Fibroblast of lung (primary cell): ENCODE data around the gene GLB1L. TPM values are rescaled to one million over a fixed set of nuclear protein-coding genes. Genes with fewer than 3 reads are reported as not detected.
A peak's percentile ranks its signal among the peaks of the same experiment; 100 is the strongest.

Experiments used
- DNase-seq, 2 donors: peaks; one replicate each; pipeline versions ENCODE4 v3.0.0 to v3.0.0-alpha.2; 2010; ENCODE audit warnings: low read depth in 2 of 2
- H2AFZ ChIP-seq: 2 replicates; pipeline ENCODE4 v1.5.1; 2012; ENCODE audit warnings: low read length, control low read depth, inconsistent platforms
- H3K27ac ChIP-seq: 2 replicates; pipeline ENCODE4 v1.5.1; 2011; ENCODE audit warnings: low read length, control low read depth; ENCODE audit not compliant: insufficient read depth
- H3K27me3 ChIP-seq: 2 replicates; pipeline ENCODE4 v1.5.1; 2011; ENCODE audit warnings: mild to moderate bottlenecking, low read length; ENCODE audit not compliant: control insufficient read depth, insufficient read depth
- H3K36me3 ChIP-seq: 2 replicates; pipeline ENCODE4 v1.5.1; 2011; ENCODE audit warnings: low read length; ENCODE audit not compliant: control insufficient read depth, insufficient read depth
- H3K4me1 ChIP-seq: 2 replicates; pipeline ENCODE4 v1.5.1; 2011; ENCODE audit warnings: low read length; ENCODE audit not compliant: control insufficient read depth, insufficient read depth; ENCODE audit errors: extremely low read depth
- H3K4me2 ChIP-seq: 2 replicates; pipeline ENCODE4 v1.5.1; 2011; ENCODE audit warnings: low read length, control low read depth; ENCODE audit not compliant: insufficient read depth; ENCODE audit errors: extremely low read depth
- H3K4me3 ChIP-seq, 4 experiments: fragments of 200-600 bp in 1 of 4; sonication (generic) in 1 of 4; replicated peaks in 1 of 4; 2 replicates each; pipeline ENCODE4 v1.5.1; 2011 to 2016; ENCODE audit warnings: low read length in 4 of 4, low read depth in 3 of 4, mild to moderate bottlenecking in 3 of 4, control low read depth in 2 of 4, inconsistent platforms in 1 of 4, mixed read lengths in 1 of 4; ENCODE audit not compliant: insufficient read depth in 1 of 4; ENCODE audit errors: control extremely low read depth in 1 of 4
- H3K79me2 ChIP-seq: 2 replicates; pipeline ENCODE4 v1.5.1; 2012; ENCODE audit warnings: mild to moderate bottlenecking, low read length, inconsistent platforms; ENCODE audit not compliant: control insufficient read depth, insufficient read depth
- H3K9ac ChIP-seq: 2 replicates; pipeline ENCODE4 v1.5.1; 2011; ENCODE audit warnings: mild to moderate bottlenecking, low read length, control low read depth; ENCODE audit not compliant: insufficient read depth
- H3K9me3 ChIP-seq: 2 replicates; pipeline ENCODE4 v1.5.1; 2012; ENCODE audit warnings: low read depth, low read length; ENCODE audit not compliant: control insufficient read depth, insufficient read depth
- H4K20me1 ChIP-seq: 2 replicates; pipeline ENCODE4 v1.5.1; 2011; ENCODE audit warnings: low read length; ENCODE audit not compliant: control insufficient read depth, insufficient read depth; ENCODE audit errors: extremely low read depth
- CTCF ChIP-seq, 2 donors: IDR thresholded peaks in 1 of 2; conservative IDR thresholded peaks in 1 of 2; 1 replicate in 1 of 2; 2 replicates in 1 of 2; pipeline ENCODE4 v1.5.1; 2011 to 2012; ENCODE audit warnings: low read length in 2 of 2, control low read depth in 1 of 2, inconsistent platforms in 1 of 2, low read depth in 1 of 2, mild to moderate bottlenecking in 1 of 2
- EZH2 ChIP-seq: IDR thresholded peaks from 2 replicates; pipeline ENCODE4 v1.5.1; 2012; ENCODE audit warnings: low read length, control low read depth, mild to moderate bottlenecking; ENCODE audit errors: missing control alignments
- polyA plus RNA-seq, 2 donors: library from polyadenylated mRNA; depleted of rRNA in 1 of 2; stranded (reverse) in 1 of 2; unstranded in 1 of 2; fragments of >200 nt; gene quantifications; 2 replicates each; pipeline ENCODE4 v1.2.1, GENCODE V29; 2011 to 2012; ENCODE audit warnings: missing spikeins in 1 of 2
- total RNA-seq: library from RNA; depleted of rRNA; stranded (reverse); fragments of >200 nt; gene quantifications from 2 replicates; pipeline ENCODE4 v1.2.1, GENCODE V29; 2014

GLB1L gene
- total and polyA plus RNA-seq, 2 donors (not counting 1 experiment from before 2014, with no cell fraction given), result 12.8 to 28.2 TPM

- Histone ChIP-seq H3K27me3 (no peaks in the 10 kb centered on the region), H4K20me1 (no peaks in the 10 kb centered on the region), H3K27ac (no peak overlapping the region), H2AFZ (no peak overlapping the region), H3K9me3 (no peaks in the 10 kb centered on the region), H3K79me2 (no peaks in the 10 kb centered on the region), H3K4me1 (peaks cover 11% of the 10 kb centered on the region), H3K4me3 (no peak overlapping the region), H3K4me2 (no peak overlapping the region), H3K9ac (no peak overlapping the region), H3K36me3 (peaks cover 2% of the 10 kb centered on the region)
- TF ChIP-seq CTCF (conservative IDR thresholded peaks at IDR 0.05 in 1 of 2, IDR thresholded peaks at IDR 0.05 in 1 of 2; ENCODE audit: low read depth in 1 of 2, low read length in 2 of 2) (no peak), EZH2 (no peak)
- no peak for DNase-seq
Observed at GRCh38 chr2:219291394-219291793, 46.1 kb upstream of the GLB1L start.

- Histone ChIP-seq H3K4me3 (no peak overlapping the region), H3K9ac (no peak overlapping the region), H3K4me1 (peaks cover 14% of the 10 kb centered on the region), H3K27ac (no peak overlapping the region), H3K27me3 (no peaks in the 10 kb centered on the region), H4K20me1 (no peaks in the 10 kb centered on the region), H2AFZ (no peak overlapping the region), H3K36me3 (peaks cover 2% of the 10 kb centered on the region), H3K9me3 (no peaks in the 10 kb centered on the region), H3K79me2 (no peaks in the 10 kb centered on the region), H3K4me2 (no peak overlapping the region)
- no peak for TF ChIP-seq EZH2
- TF ChIP-seq CTCF (conservative IDR thresholded peaks at IDR 0.05 in 1 of 2, IDR thresholded peaks at IDR 0.05 in 1 of 2; ENCODE audit: low read depth in 1 of 2, low read length in 2 of 2), result no peak
- no peak for DNase-seq
Observed at GRCh38 chr2:219290381-219291171, 45.3 kb upstream of the GLB1L start.

GRCh38 chr2:219289537-219290361, 44.5 kb upstream of the GLB1L start:
- H3K9ac ChIP-seq, result no peak overlapping the region
- H3K27ac ChIP-seq, result peak overlapping the region; percentile 45
- H3K9me3 ChIP-seq, result no peaks in the 10 kb centered on the region
- no peak overlapping the region for H3K4me3 ChIP-seq
- peak; percentile 93 to 97 for DNase-seq
- peak overlapping the region; percentile 13 for H3K4me2 ChIP-seq
- no peak overlapping the region for H2AFZ ChIP-seq
- H4K20me1 ChIP-seq, result no peaks in the 10 kb centered on the region
- no peak for TF ChIP-seq EZH2
- TF ChIP-seq CTCF (conservative IDR thresholded peaks at IDR 0.05 in 1 of 2, IDR thresholded peaks at IDR 0.05 in 1 of 2; ENCODE audit: low read depth in 1 of 2, low read length in 2 of 2), result no peak
- H3K36me3 ChIP-seq, result peaks cover 7% of the 10 kb centered on the region
- H3K79me2 ChIP-seq, result no peaks in the 10 kb centered on the region
- no peaks in the 10 kb centered on the region for H3K27me3 ChIP-seq
- H3K4me1 ChIP-seq, result peaks cover 14% of the 10 kb centered on the region
